Activated CD4-positive, alpha-beta memory T cell treated with anti-CD3 and anti-CD28 coated beads for 36 hours (primary cell): ENCODE results near the gene CEP95. TPM values are rescaled to one million over a fixed set of nuclear protein-coding genes. Genes with fewer than 3 reads are reported as not detected.

Experiments
- microRNA-seq: library from miRNA; unstranded; fragments of <30 nt; microRNA quantifications from one replicate; pipeline ENCODE4 v1.2.0, GENCODE V29; 2022; ENCODE audit warnings: borderline number of aligned reads, borderline microRNAs expressed, borderline replicate concordance
- total RNA-seq, 2 experiments: library from RNA; stranded (reverse); gene quantifications; one replicate each; pipeline ENCODE4 v1.2.3, GENCODE V29; 2021

CEP95 gene
- total RNA-seq, 2 experiments from 2014 or later: 29.9 to 37.8 TPM

Small RNAs within 50 kb of the gene (microRNA-seq; reads per million reads assigned to microRNA genes)
- gene MIR3064: 9.0 reads per million, percentile 31 among the genes with 10 or more reads in this experiment
- not detected for gene MIR5047

Other genes starting within 250 kb of the CEP95 start
- 10 to 100 TPM; 11.9 to 12.1 TPM for gene TEX2, start 243.7 kb upstream of the CEP95 start, total RNA-seq
- gene PECAM1, start 116.1 kb upstream of the CEP95 start, total RNA-seq: 1 to 10 TPM; 1.1 to 1.3 TPM
- not detected for gene MILR1, start 57.9 kb upstream of the CEP95 start, total RNA-seq
- 10 to 100 TPM; 25.8 to 28.1 TPM for gene POLG2, start 9.9 kb upstream of the CEP95 start, total RNA-seq
- 100 to 1,000 TPM; 583 to 626 TPM for gene DDX5, start 688 bp upstream of the CEP95 start, total RNA-seq
- gene SMURF2, start 155.3 kb downstream of the CEP95 start, total RNA-seq: 10 to 100 TPM; 11.5 to 12.1 TPM